Psoas muscle (tissue), 8 donors: ENCODE measurements around the gene ISL2. TPM values are rescaled to one million over a fixed set of nuclear protein-coding genes. Genes with fewer than 3 reads are reported as not detected.

ENCODE experiments used
- ATAC-seq, 4 donors: fragments of 200-7000 bp; cut with Tn5 transposase; one replicate each; pipeline ENCODE4 v1.9.1; 2020; ENCODE audit warnings: moderate library complexity in 3 of 4, mild to moderate bottlenecking in 2 of 4
- DNase-seq, 2 donors: peaks; one replicate each; pipeline ENCODE4 v3.0.0-alpha.2; 2020
- H3K27ac ChIP-seq: fragments of 200-600 bp; one replicate; pipeline ENCODE4 v1.8.0; 2022
- H3K27me3 ChIP-seq, 3 donors: fragments of 200-600 bp in 1 of 3; one replicate each; pipeline versions ENCODE4 v1.6.1 to v1.8.0; 2013 to 2022; ENCODE audit warnings: low read length in 2 of 3, mild to moderate bottlenecking in 2 of 3, moderate library complexity in 1 of 3; ENCODE audit not compliant: insufficient read depth in 3 of 3
- H3K36me3 ChIP-seq, 2 donors: fragments of 200-600 bp in 1 of 2; one replicate each; pipeline versions ENCODE4 v1.6.1 to v1.8.0; 2013 to 2022; ENCODE audit warnings: low read depth in 1 of 2, mild to moderate bottlenecking in 1 of 2, moderate library complexity in 1 of 2; ENCODE audit not compliant: insufficient read depth in 1 of 2
- H3K4me1 ChIP-seq: fragments of 200-600 bp; one replicate; pipeline ENCODE4 v1.8.0; 2022
- H3K4me3 ChIP-seq: fragments of 200-600 bp; one replicate; pipeline ENCODE4 v1.8.0; 2022; ENCODE audit warnings: mild to moderate bottlenecking
- H3K9me3 ChIP-seq: fragments of 200-600 bp; one replicate; pipeline ENCODE4 v1.8.0; 2022
- CTCF ChIP-seq: fragments of 200-600 bp; IDR thresholded peaks from one replicate; pipeline ENCODE4 v1.8.0; 2022; ENCODE audit warnings: antibody characterized with exemption
- WGBS, 3 donors: extraction: QIAGEN DNeasy Blood & Tissue Kit; methylation state at CpG; one replicate each; pipeline versions ENCODE4 v1.1.6 to v1.1.7; 2013; 5-methylcytosine and 5-hydroxymethylcytosine counted together
- intact Hi-C, 2 donors: fragments of 100-400 bp; cut with DNase I; formaldehyde crosslinking; loops; one replicate each; pipeline versions ENCODE4 v1.11.0 to v1.14.2; 2022
- polyA plus RNA-seq, 3 donors: library from polyadenylated mRNA; stranded (reverse); fragments of 200-250 nt; gene quantifications; one replicate each; pipeline ENCODE4 v1.2.3, GENCODE V29; 2013
- total RNA-seq, 4 donors: library from RNA; stranded (reverse); fragmentation: NEBNext Ultra II Directional in 2 of 4; extraction: Animal tissue kit (Norgen Biotek cat#: 25700) in 2 of 4; gene quantifications; one replicate each; pipeline versions ENCODE4 v1.2.1 to v1.2.4, GENCODE V29; 2021 to 2023
- donor health status: healthy with polysubstance abuse.
- donor health status: DM: no; HTN: no; CAD: no; lungs with moderate emphysema.
- donor health status: Bipolar disorder and iron deficiency.
- donor health status: healthy.
- donor health status: DM: yes; HTN: yes; CAD: no.
- donor health status: DM: no; HTN: no; CAD: no.
- donor health status: DM: no; HTN: no; CAD: no.
- donor health status: DM: yes; HTN: yes; CAD: no.

ISL2 gene
- total and polyA plus RNA-seq, 7 donors = not detected

- 74 to 81% (median 74%) methylated on average over 5 of the region's 5 CpGs for WGBS, 3 donors
Observed at GRCh38 chr15:76313731-76314130, 22.8 kb upstream of the ISL2 start.

GRCh38 chr15:76320012-76320411 is 16.6 kb upstream of the ISL2 start:
- Histone ChIP-seq H3K27me3 (no peaks in the 10 kb centered on the region), H3K9me3 (no peaks in the 10 kb centered on the region), H3K27ac (no peak overlapping the region), H3K36me3 (no peaks in the 10 kb centered on the region), H3K4me3 (no peak overlapping the region), H3K4me1 (no peaks in the 10 kb centered on the region)
- WGBS, 3 donors = 86 to 91% (median 90%) methylated on average over 6 of the region's 6 CpGs
- DNase-seq (no peak), ATAC-seq (no peak)
- intact Hi-C loops = no loop called here
- TF ChIP-seq CTCF = no peak

More at GRCh38 chr15:76313731-76314130, 22.8 kb upstream of the ISL2 start:
- Histone ChIP-seq H3K36me3 (no peaks in the 10 kb centered on the region), H3K27me3 (no peaks in the 10 kb centered on the region), H3K4me3 (no peak overlapping the region), H3K4me1 (peaks cover 6% of the 10 kb centered on the region), H3K27ac (no peak overlapping the region), H3K9me3 (no peaks in the 10 kb centered on the region)
- intact Hi-C loops = loop anchor here in 1 of 2 donors (5.0 kb wide), 1 partner anchor 116 kb away; no protein-coding TSS in a partner anchor
- no peak for TF ChIP-seq CTCF
- ATAC-seq = no peak
- DNase-seq = no peak

- no peak for TF ChIP-seq CTCF
- WGBS, 3 donors = 50 to 61% (median 56%) methylated on average over 10 of the region's 10 CpGs
- H3K36me3 ChIP-seq = no peaks in the 10 kb centered on the region
- intact Hi-C loops = no loop called here
- no peak overlapping the region for H3K4me3 ChIP-seq
- no peaks in the 10 kb centered on the region for H3K27me3 ChIP-seq
- H3K4me1 ChIP-seq = no peaks in the 10 kb centered on the region
- no peaks in the 10 kb centered on the region for H3K9me3 ChIP-seq
- ATAC-seq = no peak
- no peak overlapping the region for H3K27ac ChIP-seq
- DNase-seq = no peak
Observed at GRCh38 chr15:76321171-76321570, 15.4 kb upstream of the ISL2 start.

GRCh38 chr15:76321602-76322001 is 15.0 kb upstream of the ISL2 start:
- no peaks in the 10 kb centered on the region for H3K9me3 ChIP-seq
- intact Hi-C loops = no loop called here
- DNase-seq = no peak
- WGBS, 3 donors = 49 to 79% (median 58%) methylated on average over 5 of the region's 5 CpGs
- no peaks in the 10 kb centered on the region for H3K36me3 ChIP-seq
- no peak for ATAC-seq
- H3K27ac ChIP-seq = no peak overlapping the region
- H3K27me3 ChIP-seq = no peaks in the 10 kb centered on the region
- no peak overlapping the region for H3K4me3 ChIP-seq
- H3K4me1 ChIP-seq = no peaks in the 10 kb centered on the region
- TF ChIP-seq CTCF = no peak

- Histone ChIP-seq H3K4me1 (no peaks in the 10 kb centered on the region), H3K9me3 (no peaks in the 10 kb centered on the region), H3K27me3 (no peaks in the 10 kb centered on the region), H3K4me3 (no peak overlapping the region), H3K36me3 (no peaks in the 10 kb centered on the region), H3K27ac (no peak overlapping the region)
- DNase-seq = no peak
- TF ChIP-seq CTCF = no peak
- WGBS, 3 donors = 79 to 80% (median 80%) methylated on average over 3 of the region's 3 CpGs
- ATAC-seq = no peak
- intact Hi-C loops = no loop called here
Observed at GRCh38 chr15:76324066-76324465, 12.5 kb upstream of the ISL2 start.
